ENCODE measurements around the gene TMIE.

TMIE gene, protein sequence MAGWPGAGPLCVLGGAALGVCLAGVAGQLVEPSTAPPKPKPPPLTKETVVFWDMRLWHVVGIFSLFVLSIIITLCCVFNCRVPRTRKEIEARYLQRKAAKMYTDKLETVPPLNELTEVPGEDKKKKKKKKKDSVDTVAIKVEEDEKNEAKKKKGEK

DNA sequence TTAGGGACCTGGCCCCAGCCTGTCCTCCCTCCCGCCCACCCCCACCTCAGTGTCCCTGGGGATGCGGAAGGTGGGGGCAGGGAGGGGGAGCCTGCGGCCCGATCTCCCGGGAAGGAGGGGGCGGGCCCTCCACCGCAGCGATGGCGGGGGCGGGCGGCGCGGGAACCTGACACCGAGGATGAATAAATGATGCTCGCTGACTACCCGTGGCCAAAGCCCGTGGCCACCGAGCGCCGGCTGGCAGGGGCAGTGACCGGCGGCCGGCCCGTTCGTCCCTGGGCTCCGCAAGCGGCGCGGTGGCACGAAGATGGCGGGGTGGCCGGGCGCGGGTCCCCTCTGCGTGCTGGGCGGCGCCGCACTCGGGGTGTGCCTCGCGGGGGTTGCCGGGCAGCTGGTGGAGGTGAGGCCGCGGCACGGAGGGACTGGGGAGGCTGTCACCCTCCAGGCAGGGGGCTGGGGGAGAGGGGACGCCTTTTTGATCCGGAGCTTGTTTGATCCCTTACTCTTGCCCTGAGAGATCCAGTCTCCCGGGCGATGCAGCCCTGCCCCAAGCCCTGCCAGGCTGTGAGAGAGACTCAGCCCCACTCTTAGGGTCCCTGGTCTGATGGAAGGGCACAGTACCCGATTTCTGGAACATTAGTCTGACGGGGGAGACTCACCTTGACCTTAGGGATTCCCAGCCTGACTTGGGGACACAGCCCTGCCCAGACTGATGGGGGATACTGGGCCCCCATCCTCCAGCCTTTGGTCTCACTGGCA is at the start of gene TMIE:
TMIE (plus strand) TSS at position 212 of the 759 bp plus-strand sequence; CDS start at position 308, 96 bp downstream.
- DNase-seq: no peak

DNA sequence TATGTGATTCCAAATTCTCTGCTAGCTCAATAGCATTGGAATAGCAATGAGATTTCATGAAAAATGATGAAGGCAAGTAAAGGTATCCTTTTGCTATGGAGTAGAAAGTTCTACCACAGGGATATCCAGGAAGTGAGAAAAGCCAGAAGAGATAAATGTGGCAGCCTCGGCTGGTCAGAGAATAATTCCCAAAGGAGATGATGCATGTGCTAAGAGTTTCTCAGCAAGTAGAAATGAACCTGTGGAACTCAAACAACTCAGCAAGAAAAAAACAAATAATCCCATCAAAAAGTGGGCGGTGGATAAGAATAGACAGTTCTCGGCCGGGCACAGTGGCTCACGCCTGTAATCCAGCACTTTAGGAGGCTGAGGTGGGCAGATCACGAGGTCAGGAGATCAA is 45.9 kb upstream of the TMIE start:
- no peak for DNase-seq

DNA sequence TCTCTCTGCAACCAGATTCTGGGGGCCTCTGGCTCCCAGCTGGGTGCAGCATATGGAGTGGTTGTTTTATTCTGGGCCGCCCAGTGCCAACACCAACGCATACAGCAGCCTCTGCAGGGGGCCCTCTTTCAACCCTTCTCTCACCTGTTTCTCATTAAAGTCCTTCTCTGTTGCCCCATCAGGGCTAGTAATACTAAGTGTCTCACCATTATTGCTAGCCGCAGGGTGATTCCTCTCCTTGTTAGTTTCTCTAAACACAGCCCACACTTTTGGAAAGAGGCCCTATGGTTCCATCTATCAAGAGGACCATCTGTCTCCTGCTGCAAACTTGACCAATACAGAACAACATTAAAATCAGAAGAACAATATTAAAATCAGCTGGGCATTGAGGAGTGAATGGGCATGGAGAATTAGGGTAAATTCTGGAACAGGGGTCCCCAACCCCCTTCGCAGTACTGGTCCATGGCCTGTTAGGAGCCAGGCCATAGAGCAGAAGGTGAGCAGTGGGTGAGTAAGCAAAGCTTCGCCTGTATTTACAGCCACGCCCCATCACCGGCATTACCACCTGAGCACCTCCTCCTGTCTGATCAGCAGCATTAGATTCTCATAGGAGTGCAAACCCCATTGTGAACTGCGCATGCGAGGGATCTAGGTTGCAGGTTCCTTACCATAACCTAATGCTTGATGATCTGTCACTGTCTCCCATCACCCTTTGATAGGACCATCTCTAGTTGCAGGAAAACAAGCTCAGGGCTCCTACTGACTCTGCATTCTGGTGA is 44.2 kb upstream of the TMIE start:
- no peak for DNase-seq

DNA sequence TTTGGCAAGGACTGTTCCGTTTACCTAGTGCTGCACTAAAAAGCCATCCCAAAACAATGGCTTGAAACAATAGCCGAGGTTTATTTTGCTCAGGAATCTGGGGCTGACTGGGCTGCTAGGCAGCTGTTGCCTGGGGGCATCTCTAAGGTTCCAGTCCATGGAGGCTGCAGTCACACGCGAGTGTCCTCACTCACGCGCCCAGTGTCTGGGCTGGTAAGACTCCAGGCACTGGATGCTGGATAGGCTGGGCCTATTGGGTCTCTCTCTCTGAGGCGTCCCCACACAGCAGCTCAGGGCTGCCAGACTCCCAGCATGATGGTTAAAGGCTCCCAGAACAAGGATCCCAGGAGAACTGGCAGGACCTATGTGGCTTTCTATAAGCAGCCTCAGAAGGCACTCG is 41.9 kb upstream of the TMIE start:
- no peak for DNase-seq

DNA sequence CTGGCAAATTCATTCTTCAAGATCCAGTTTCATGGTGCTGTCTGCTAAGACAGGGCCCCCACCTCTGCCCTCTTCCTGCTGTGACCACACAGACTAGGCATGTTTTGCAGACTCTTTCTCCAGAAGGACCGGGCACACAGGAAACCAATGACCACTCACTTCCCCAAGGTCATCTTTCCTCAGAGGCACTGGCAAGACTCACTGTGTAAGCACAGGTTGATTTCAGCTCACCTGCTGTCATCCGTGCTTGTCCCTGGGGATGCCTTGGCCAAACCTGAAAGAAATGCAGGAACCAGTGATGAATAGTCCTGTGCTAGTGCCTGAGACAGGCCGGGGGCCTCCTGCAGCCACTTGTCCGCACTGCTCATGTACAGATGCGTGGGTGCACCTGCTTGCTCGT is 41.2 kb upstream of the TMIE start:
- no peak for DNase-seq

DNA sequence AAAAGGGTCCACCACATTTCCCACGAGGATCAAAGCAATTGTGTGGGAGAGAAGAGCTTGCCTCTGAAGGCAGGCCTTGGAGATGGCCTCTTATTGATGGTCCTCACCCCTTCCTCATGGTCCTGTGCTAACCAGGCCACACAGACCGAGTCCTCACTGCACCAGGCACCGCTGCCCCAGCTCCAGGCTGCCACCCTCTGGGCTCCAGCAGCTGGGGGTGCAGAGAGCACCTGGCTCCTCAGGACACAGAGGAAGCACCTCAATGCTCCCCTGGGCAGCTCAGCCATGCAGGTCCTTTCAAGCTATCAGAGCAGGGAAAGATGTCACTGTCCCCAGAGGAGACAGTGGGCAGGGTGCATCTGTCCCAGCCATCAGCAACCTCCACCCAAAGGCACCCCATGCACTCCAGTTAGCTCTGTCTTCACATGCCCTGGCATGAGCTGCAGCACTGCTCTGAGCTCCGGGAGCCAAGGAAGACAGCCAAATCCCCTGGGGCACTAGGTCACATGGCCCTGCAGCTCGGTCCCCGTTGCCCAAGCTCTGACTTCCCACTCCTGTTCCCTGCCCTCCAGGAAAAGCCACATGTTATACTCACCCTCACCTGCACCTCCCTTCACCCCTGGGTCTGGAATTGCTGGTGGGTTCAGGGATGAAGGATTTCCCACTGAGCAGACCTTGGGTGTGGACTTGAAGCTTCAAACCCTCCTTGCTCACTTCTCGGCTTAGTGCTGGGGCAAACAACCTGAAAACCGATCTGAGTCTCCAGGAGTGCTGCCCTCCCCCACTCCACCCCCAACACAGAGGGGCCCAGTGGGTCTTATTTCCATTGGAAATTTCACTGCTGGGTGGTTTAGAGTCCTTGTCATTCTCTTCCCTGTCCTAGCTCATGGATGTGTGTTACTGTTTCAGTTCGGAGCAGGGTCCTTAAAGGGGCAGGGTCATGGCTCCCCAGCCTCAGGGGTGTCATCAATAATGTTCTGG is 40.4 kb upstream of the TMIE start:
- DNase-seq: no peak

DNA sequence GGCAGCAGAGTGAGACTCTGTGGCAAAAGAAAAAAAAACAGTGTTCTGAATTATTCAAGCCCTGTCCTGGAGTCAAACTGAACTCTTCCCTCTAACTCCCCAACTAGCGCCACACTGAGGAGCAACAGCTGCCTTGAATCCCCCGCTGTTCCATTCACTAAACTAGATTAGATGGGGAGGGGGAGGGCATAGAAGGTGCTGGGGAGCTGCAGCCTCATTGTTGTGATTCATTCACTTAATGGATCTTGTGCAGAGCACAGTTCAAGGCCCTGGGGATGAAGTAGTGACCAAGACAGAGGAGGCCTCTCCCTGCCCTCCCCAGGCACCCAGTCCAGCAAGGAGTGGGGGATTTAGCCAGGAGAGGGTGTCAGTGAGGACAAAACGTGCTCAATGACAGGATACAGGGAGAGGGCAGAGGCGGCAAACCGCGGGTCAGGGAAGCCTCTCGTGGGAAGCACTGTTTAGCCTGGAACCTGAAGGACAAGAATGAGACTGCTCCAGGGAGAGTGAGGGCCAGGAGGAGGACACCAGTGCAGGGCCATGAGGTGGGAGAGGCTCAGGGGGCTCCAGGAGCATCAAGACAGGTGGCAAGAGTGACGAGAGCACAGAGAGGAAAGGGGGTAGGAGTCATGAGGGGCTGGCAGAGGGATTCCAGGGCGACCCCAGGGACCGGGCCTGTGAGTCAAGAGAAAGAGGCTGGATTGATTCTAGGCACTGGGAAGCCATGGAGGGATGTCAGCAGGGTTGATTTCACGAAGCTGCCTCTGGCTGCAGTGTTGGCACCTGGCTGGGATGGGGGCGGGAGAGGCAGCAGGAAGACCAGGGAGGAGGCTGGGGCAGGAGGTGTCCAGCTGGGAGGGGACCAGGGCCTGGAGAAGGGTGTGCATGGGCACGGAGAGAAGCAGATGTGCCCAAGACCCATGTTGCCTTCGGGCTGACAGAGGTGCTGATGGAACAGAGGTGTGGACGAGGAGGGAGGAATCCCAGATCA is 39.1 kb upstream of the TMIE start:
- DNase-seq: no peak

DNA sequence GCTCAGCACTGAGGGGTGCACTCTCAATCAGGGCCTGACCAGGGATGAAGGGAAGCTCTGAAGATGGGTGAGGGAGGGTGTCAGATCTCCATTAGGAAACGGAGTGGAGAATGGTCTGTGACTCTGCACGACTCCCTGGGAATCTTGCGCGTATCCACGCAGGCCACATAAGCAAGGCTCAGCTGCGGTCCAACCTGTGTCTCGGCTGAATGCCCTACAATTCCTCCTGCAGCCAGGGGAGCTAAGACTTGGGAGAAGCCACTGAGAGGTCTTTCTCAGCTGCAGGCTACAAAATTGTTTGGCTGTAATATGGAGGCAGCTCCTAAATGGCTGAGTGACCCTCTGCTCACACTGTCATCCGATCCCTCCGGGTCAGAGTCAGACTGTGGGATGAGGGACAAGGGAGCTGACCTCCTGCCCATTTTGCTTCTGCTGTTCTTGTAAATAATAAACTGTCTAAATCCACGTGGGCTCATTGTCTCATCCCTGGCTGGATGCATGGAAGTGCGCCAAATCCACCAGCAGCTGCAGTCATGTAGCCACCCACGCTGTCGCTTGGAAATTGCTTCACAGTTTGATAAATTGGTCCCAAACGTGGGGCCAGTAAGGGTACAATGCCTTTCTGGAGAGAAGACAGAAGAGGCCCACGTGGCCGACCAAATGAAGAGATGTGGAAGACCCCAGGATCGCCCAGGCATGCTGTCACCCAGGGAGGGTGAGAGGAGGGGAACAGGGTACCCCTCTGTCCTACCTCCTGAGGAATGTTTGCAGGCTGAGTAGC is 38.2 kb upstream of the TMIE start:
- no peak for DNase-seq

DNA sequence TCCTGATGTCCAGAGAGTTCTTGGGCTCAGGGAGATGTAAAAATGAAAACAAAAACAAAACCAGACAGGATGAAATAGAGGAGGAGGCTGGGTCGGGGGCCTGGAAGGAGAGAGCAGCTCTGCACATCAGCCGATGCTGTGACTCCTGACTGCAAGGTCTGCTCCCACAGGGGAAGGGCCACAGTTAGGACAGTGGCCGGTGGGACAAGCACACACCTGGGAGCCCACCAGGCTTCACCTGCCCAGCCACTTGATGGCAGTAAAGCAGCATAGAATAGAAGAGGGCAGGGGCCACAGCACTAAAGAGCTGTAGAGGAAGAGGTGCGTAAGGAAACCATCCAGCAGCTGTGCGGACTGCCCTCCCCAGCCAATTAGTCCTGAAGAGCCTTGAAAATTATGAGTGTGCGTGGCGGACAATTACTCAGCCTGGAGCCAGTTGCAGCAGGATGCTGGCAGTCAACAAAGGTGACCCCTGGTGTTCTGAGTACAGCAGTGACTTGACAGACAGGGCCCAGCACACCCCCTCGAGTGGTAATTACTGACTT is 37.5 kb upstream of the TMIE start:
- no peak for DNase-seq

DNA sequence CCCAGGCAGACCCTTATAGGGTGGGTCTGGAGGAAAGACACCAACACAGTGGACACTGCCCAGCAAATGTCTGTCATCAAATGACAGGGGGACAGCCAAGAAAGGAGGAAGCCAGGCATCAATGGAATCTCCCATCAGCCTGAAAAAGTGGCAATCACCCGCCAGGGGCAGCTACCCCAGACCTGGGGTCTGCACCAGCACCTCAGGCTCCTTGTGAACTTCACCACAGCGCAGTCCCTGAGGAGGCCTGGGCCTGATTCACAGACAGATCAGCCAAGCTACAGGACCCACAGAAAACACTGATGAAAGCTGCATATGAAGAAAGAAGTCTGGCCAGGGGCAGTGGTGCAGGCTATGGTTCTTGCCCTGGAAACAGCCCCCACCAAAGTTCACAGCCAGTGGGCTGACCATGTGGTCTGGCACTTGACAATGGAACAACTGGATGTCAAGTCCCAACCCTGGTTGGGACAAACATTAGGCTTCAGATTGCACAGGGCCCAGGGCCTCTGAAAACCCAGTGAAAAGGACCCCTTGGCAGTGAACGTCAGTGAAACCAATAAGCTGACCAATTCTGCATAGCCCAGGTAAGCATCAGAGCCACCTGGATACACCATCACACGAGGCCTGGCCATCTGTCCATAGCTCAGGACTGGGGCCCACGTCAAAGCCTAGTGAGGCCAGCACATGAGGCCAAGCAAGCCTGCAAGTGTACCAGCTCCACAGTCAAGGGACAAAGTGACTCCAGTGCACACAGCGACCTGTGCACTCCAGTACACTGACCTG is 36.8 kb upstream of the TMIE start:
- no peak for DNase-seq

DNA sequence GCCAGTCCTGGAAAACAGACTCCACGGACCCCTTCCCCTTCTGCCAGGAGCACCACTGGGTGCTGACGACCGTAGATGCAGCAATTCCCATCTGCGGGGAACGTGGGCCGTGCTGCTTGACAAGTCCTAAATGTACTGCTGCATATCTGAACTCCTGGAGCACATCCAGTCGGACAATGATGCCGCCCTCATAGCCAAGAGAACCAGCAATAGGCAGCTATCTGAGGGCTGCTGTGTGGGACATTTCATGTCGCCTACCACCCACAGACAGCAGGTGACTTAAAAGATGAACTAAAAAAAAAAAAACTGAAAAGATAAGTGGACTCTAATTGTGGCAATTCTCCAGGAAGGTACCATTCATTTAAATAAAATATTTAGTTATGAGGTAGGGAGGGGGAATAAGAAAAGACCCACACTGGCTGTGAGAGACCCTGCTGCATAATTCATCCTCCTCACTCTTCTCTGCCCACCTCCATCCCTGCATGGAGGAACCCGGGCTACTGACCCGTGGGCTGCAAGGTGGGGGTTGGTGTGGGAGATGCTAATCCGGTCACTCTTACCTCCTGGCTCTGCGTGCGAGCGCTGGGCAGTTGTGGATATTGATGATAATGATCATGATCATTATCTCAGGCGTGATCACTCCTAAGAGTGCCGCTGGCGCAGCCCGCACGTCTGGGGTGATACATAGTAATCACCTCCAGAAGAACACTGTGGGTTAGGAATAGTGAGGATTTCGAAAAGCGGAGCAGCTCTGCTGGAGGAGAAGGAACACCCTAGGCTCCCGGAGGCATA is 36.0 kb upstream of the TMIE start:
- no peak for DNase-seq

DNA sequence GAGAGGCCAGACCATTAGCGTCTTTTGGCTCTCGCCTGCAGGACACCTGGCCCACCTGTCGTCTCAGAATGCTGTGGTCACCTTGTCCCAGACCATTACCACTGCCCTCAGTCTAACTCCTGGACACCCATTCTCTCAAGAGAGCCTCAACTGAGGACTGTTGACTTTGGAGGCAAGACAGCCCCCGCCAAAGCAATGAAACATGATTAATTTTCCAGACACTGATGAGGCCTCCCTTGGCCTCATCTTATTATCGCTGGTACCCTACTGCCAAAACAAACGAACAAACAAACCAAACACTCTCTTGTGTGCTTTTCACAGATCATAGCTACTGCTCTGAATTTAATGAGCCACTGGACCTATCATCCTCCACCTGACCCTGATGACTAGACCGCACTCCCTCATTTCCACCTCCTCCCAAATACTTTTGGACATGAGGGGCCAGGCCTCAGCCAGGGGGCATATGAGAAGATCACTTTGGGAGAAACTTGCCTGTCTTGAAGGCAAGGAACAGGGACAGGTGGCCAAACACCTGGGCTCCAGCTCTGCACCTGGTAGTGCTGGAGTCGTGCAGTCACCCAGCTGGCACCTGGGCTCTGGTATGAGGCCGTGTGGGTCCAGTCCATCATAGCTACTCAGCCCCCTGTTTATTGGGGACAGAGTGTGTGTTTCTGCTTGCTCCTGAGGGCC is 35.3 kb upstream of the TMIE start:
- no peak for DNase-seq

DNA sequence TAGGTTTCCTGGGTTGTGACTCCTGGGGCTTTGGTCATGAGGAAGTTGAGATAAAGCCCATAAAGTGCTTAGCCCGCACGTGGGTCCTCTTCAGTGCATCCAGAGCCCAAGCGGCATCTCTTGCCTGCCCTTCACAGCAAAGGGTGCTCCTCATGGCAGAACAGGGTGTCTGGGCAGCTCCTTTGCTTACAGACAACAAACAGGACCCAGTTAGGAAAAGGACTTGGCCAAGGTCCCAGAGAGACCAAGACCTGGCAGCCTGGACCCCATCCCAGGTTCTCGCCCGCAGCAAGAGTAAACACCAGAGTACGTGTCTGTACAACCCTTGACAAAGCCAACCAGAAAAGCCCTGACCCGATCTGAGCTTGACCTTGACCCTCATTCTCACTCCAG is 34.7 kb upstream of the TMIE start:
- DNase-seq: no peak

DNA sequence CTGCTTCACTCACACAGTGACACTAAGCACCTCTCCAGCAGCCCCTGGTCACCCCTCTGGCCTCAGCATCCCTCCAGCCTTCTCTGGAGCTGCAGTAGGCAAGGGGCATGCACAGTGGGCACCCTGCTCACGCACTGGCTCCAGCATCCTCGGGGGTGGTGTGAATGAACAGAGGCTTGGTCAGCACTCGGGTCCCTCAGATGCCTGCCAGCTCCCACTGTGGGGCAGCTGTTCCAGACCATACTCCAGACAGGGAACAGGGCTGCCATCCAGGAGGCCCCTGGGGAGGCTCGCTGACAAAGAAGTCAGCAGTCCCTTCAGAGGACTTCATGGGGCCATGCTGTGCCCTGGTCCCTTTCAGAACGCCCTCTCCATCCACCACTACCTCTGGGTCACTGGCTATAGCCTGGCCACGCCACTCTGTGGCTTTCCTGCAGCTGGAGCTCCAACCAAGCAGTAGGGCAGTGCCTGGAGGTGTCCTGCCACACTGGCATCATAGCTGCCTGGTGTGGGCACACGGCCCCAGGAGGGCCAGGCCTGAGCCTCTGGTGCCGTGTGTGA is 34.1 kb upstream of the TMIE start:
- DNase-seq: no peak

DNA sequence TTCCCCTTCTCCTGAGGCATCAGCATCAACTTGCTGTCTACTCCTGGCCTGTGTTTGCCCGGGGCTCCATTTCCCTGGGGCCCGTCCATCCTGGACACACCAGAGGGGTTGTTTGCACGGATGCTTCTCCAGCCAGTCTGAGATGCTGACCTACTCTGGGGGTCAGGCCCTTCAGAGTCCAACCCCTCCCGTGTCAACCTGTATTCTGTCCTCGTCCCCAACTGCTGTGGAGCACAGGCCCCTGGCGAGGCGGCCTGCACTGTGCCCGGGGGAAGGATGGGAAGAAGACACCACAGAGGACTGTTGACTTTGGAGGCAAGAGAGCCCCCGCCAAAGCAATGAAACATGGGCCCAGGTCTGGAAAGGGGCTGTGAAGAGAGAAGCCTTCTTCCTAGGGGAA is 33.5 kb upstream of the TMIE start:
- no peak for DNase-seq

DNA sequence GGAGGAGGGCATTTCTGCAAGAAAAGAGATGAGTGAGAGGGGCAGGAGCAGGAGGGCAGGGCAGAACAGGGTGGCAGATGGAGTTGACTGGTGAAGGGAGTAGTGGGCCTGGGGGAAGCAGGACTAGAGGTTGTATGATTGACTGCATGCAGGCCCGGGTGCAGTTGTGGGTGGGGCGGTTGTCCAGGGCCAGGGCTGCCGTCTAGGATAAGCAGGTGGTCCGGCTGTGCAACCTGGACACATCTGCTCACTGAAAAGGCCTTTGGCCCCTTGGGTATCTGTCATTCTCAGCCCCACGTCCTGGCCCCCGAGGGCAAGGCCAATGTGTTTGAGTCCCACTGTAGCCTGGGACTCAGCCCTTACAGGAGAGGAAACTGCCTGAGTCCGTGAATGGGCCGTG is 33.1 kb upstream of the TMIE start:
- no peak for DNase-seq

DNA sequence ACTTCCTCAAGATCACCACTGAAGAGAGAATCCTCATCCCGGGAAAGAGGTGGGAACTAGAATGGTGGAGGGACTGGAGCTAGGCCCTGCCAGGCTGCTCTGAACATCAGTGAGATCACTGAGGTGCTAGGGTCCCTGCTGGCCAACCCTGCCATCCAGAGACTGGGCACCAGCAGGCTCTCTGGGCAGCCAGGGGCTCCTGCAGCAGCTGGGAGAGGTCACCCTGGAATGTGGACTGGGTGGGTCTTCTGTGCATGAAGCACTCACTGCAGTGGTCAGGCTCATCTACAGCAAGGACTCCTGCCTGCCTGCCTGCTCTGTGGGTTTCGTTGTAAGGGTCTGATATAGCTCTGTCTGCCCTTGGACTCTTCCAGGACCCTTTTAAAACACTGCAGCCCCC is 32.6 kb upstream of the TMIE start:
- DNase-seq: no peak
